Measurements from ENCODE around the gene TMEM134. TPM values are rescaled to one million over a fixed set of nuclear protein-coding genes. Genes with fewer than 3 reads are reported as not detected.

The TMEM134 gene
- total RNA-seq, 3 donors from 2014 or later (not counting 1 experiment from before 2014, with no cell fraction given) = 57.8 to 65.7 (median 61.2) TPM

DNA sequence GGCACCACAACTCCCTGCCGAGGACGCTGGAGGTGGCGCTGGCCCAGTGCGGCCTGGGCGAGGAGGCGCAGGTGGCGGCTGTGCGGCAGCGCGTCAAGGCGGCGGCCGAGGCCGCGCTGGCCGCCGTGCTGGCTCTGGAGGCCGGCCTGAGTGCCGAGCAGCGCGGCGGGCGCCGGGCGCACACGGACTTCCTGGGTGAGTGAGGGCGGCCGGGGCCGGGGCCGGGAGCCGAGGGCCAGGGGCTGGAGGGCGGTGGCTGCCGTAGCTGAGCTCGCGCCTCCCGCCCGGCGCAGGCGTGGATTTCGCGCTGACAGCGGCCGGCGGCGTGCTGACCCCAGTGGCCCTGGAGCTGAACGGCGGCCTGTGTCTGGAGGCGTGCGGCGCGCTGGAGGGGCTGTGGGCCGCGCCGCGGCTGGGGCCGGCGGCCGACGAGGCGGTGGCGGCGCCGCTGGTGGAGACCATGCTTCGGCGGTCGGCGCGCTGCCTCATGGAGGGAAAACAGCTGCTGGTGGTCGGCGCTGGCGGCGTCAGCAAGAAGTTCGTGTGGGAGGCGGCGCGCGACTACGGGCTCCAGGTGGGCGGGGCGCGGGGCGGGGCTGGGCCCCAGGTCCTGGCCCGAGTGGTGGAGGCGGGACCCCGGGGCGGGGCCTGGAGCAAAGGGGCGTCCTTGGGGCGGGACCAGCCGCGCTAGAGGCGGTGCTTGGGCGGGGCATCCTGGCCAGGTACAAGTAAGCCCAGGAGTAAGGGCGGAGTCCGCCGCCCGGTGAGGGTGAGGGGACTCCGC lies 48.2 kb downstream of the TMEM134 start:
- H3K27ac ChIP-seq (ENCODE audit: low read length) = peak overlapping the region; percentile 79
- H3K27me3 ChIP-seq (ENCODE audit: control insufficient read depth, insufficient read depth, low read length) = no peaks in the 10 kb centered on the region
- H3K4me3 ChIP-seq (ENCODE audit: low read length) = peak overlapping the region; percentile 38
- no peaks in the 10 kb centered on the region for H3K9me3 ChIP-seq (ENCODE audit: control insufficient read depth, insufficient read depth, low read length)
- intact Hi-C loops (cut with micrococcal nuclease) = loop anchor here (2.0 kb wide), 1 partner anchor 18 kb away; no protein-coding TSS in a partner anchor
- under 1% methylated on average over 97 of the region's 97 CpGs for WGBS (ENCODE audit: insufficient coverage)
- TF ChIP-seq, protein P1, sequence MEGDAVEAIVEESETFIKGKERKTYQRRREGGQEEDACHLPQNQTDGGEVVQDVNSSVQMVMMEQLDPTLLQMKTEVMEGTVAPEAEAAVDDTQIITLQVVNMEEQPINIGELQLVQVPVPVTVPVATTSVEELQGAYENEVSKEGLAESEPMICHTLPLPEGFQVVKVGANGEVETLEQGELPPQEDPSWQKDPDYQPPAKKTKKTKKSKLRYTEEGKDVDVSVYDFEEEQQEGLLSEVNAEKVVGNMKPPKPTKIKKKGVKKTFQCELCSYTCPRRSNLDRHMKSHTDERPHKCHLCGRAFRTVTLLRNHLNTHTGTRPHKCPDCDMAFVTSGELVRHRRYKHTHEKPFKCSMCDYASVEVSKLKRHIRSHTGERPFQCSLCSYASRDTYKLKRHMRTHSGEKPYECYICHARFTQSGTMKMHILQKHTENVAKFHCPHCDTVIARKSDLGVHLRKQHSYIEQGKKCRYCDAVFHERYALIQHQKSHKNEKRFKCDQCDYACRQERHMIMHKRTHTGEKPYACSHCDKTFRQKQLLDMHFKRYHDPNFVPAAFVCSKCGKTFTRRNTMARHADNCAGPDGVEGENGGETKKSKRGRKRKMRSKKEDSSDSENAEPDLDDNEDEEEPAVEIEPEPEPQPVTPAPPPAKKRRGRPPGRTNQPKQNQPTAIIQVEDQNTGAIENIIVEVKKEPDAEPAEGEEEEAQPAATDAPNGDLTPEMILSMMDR (IDR thresholded peaks at IDR 0.05) = no peak
- H3K4me1 ChIP-seq (ENCODE audit: control insufficient read depth, insufficient read depth, low read length) = peaks cover 60% of the 10 kb centered on the region
- Mint-ChIP-seq H3K36me3 (no peaks in the 10 kb centered on the region), H3K4me3 (peak overlapping the region; percentile 79), H3K9me3 (no peaks in the 10 kb centered on the region), H3K4me1 (peaks cover 21 to 70% of the 10 kb centered on the region in 2 donors), H3K27ac (peak overlapping the region; percentile 83 to 87), H3K27me3 (ENCODE audit: low read depth in 2 of 2) (no peaks in the 10 kb centered on the region)
- ATAC-seq (peak; percentile 92 to 99 (median 95)), DNase-seq (peak; percentile 97 to 98)
- H3K36me3 ChIP-seq (ENCODE audit: control insufficient read depth, insufficient read depth, low read length) = no peaks in the 10 kb centered on the region

DNA sequence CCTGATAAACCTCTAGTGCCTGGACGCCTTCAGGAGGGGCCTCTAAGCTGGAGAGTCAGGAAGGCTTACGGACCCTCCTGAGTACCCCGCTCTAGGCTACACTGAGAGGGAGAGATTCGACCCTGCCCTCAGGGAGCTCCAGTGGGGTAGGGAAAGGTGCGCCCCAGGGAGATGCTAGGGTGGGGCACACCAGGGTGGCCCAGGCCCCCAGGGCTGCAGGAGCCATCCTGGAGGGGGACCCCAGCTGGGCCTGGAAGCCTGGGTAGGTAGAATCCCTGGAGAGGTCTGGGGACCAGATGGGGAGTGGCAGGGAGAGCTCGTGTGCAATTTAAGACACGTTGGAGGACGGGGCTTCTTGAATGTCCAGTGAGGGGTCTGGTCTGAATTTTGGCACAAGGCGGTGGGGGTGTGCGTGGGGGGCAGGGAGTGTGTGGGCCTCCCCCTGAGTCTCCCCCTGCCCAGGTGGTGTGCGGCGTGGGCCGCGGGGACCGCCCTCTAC lies 48.9 kb downstream of the TMEM134 start:
- Histone ChIP-seq H3K36me3 (ENCODE audit: control insufficient read depth, insufficient read depth, low read length) (no peaks in the 10 kb centered on the region), H3K27me3 (ENCODE audit: control insufficient read depth, insufficient read depth, low read length) (no peaks in the 10 kb centered on the region), H3K9me3 (ENCODE audit: control insufficient read depth, insufficient read depth, low read length) (no peaks in the 10 kb centered on the region), H3K4me1 (ENCODE audit: control insufficient read depth, insufficient read depth, low read length) (peaks cover 63% of the 10 kb centered on the region), H3K27ac (ENCODE audit: low read length) (peak overlapping the region; percentile 79), H3K4me3 (ENCODE audit: low read length) (peak overlapping the region; percentile 38)
- intact Hi-C loops (cut with micrococcal nuclease) = loop anchor here (2.0 kb wide), 1 partner anchor 17 kb away; no protein-coding TSS in a partner anchor
- ATAC-seq (no peak), DNase-seq (no peak)
- TF ChIP-seq, protein P1 (IDR thresholded peaks at IDR 0.05) = no peak
- H3K4me1 Mint-ChIP-seq = peaks cover 21 to 71% of the 10 kb centered on the region in 2 donors
- peak overlapping the region; percentile 79 for H3K4me3 Mint-ChIP-seq
- H3K27me3 Mint-ChIP-seq (ENCODE audit: low read depth in 2 of 2) = no peaks in the 10 kb centered on the region
- H3K27ac Mint-ChIP-seq = peak overlapping the region; percentile 83 to 87
- H3K9me3 Mint-ChIP-seq = no peaks in the 10 kb centered on the region
- WGBS (ENCODE audit: insufficient coverage) = 35% methylated on average over 15 of the region's 15 CpGs
- no peaks in the 10 kb centered on the region for H3K36me3 Mint-ChIP-seq

DNA sequence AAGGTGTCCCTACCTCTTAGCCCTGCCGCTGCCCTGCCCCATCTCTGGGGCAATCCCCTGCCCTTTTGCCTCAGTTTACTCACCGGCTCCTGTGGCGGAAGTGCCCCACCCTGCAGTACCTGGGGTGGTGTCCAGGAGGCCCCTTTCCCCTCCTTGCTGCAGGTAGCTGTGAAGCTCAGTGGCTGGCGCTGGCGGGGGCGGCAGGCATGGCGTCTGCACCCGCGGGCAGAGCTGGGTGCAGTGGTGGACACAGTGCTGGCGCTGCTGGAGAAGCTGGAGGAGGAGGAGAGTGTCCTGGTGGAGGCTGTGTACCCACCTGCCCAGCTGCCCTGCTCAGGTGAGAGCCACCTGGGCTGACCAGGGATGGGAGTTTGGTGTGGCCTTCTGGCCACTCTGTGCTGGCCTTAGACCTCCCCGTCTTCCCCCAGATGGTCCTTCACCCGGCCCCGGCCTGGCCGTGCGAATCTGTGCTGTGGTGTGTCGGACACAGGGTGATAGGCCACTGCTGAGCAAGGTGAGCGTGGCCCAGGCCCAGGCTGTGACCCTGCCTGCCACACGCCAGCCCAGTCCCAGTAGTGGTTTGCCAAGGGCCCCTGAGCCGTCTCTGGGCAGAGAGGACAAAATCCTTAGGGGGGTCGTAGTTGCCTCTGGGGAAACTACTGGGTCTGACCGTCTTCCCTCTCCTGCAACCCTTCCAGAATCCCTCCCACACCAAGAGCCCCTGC lies 49.6 kb downstream of the TMEM134 start:
- TF ChIP-seq, protein P1 (IDR thresholded peaks at IDR 0.05) = no peak
- ATAC-seq (no peak), DNase-seq (no peak)
- peak overlapping the region; percentile 79 for H3K4me3 Mint-ChIP-seq
- H3K27ac Mint-ChIP-seq = peak overlapping the region; percentile 83 to 87
- no peaks in the 10 kb centered on the region for H3K27me3 ChIP-seq (ENCODE audit: control insufficient read depth, insufficient read depth, low read length)
- no peak overlapping the region for H3K4me3 ChIP-seq (ENCODE audit: low read length)
- intact Hi-C loops (cut with micrococcal nuclease) = loop anchor here (2.0 kb wide), 1 partner anchor 17 kb away; no protein-coding TSS in a partner anchor
- no peaks in the 10 kb centered on the region for H3K9me3 ChIP-seq (ENCODE audit: control insufficient read depth, insufficient read depth, low read length)
- no peaks in the 10 kb centered on the region for H3K27me3 Mint-ChIP-seq (ENCODE audit: low read depth in 2 of 2)
- peaks cover 68% of the 10 kb centered on the region for H3K4me1 ChIP-seq (ENCODE audit: control insufficient read depth, insufficient read depth, low read length)
- peaks cover 16 to 69% of the 10 kb centered on the region in 2 donors for H3K4me1 Mint-ChIP-seq
- H3K36me3 ChIP-seq (ENCODE audit: control insufficient read depth, insufficient read depth, low read length) = no peaks in the 10 kb centered on the region
- H3K36me3 Mint-ChIP-seq = no peaks in the 10 kb centered on the region
- H3K9me3 Mint-ChIP-seq = no peaks in the 10 kb centered on the region
- WGBS (ENCODE audit: insufficient coverage) = 84% methylated on average over 21 of the region's 21 CpGs
- H3K27ac ChIP-seq (ENCODE audit: low read length) = peak overlapping the region; percentile 79
